Placental pericyte (primary cell): Measurements from ENCODE around the gene FRMD5. TPM values are rescaled to one million over a fixed set of nuclear protein-coding genes. Genes with fewer than 3 reads are reported as not detected.

Experiments
- small RNA-seq: library from RNA; depleted of rRNA; stranded (forward); fragments of <200 nt; gene quantifications from one replicate; pipeline ENCODE3, GENCODE V24; 2012; ENCODE audit warnings: low replicate concordance
- total RNA-seq: library from RNA; depleted of rRNA; stranded (reverse); fragments of >200 nt; gene quantifications from 2 replicates; pipeline ENCODE4 v1.2.3, GENCODE V29; 2012

Gene FRMD5
- total RNA-seq, result 0.88 and 13.5 TPM in 2 replicates

GRCh38 chr15:44195151-44195740 lies at the start of gene FRMD5:
TSS of gene FRMD5 (minus strand) at chr15:44195271.

GRCh38 chr15:43826508-43827341 lies 368.3 kb downstream of the FRMD5 start, which contains the start of gene WDR76:
TSS of gene WDR76 (plus strand) at chr15:43827002. CDS start at chr15:43827033, 31 bp downstream.

GRCh38 chr15:43824302-43825246 lies 370.5 kb downstream of the FRMD5 start, which contains the start of gene MFAP1:
TSS of gene MFAP1 (minus strand) at chr15:43824690. CDS start at chr15:43824569, 121 bp downstream.

Small RNA genes lying within 50 kb of the gene (small RNA-seq; reads per million reads assigned to genes)
- not detected for gene RF00019

Other genes starting within 250 kb of the FRMD5 start
- 123 and 156 TPM in 2 replicates for gene GOLM2, start 93.4 kb upstream of the FRMD5 start, total RNA-seq
- gene CTDSPL2, start 232.4 kb upstream of the FRMD5 start, total RNA-seq, result 47.9 and 88.6 TPM in 2 replicates